ENCODE results near the gene RSPH1. TPM values are rescaled to one million over a fixed set of nuclear protein-coding genes. Genes with fewer than 3 reads are reported as not detected.
A peak's percentile ranks its signal among the peaks of the same experiment; 100 is the strongest.

The RSPH1 gene
- total RNA-seq = 1 to 10 TPM in 1 of 3 donors, under 1 TPM in 2; 0.48 to 2.3 (median 0.88) TPM

DNA sequence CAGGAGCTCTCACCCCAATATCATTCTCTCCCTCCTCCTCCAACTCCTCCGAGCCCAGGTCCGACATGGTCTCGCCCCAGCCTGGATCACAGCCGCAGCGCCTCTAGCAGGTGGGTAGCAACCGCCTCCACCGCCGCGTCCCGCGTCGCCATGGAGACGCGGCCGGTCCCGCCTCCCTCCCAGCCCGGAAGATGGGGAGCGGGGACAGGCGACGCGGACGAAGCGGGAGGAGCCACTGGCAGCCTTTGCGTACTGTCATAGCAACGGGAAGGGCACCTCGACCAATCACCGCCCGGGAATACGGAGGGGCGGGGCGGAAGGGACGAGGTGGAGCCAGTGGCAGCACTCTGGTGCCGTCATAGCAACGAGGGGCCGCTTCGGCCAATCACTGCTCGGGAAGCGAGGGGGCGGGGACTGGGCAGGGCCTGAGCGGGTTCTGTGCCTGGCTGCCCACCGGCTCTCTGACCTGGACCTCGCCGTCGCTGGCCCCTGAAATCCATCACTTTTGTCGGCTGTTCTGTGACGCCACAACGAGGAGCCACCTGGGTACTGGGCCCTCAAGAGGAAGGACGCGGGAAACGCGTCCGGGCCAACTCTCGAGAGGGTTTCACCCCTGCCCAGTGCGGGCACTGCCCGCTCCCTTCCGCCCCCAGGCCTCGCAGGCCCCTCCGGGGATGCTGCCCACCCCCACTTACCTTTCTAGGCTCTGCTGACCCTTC, at the start of gene RSPH1:
RSPH1 (minus strand) TSS at position 105 of the 719 bp plus-strand sequence; CDS start at position 67, 38 bp downstream.
- H3K4me1 ChIP-seq = no peaks in the 10 kb centered on the region
- TF ChIP-seq, protein P1, sequence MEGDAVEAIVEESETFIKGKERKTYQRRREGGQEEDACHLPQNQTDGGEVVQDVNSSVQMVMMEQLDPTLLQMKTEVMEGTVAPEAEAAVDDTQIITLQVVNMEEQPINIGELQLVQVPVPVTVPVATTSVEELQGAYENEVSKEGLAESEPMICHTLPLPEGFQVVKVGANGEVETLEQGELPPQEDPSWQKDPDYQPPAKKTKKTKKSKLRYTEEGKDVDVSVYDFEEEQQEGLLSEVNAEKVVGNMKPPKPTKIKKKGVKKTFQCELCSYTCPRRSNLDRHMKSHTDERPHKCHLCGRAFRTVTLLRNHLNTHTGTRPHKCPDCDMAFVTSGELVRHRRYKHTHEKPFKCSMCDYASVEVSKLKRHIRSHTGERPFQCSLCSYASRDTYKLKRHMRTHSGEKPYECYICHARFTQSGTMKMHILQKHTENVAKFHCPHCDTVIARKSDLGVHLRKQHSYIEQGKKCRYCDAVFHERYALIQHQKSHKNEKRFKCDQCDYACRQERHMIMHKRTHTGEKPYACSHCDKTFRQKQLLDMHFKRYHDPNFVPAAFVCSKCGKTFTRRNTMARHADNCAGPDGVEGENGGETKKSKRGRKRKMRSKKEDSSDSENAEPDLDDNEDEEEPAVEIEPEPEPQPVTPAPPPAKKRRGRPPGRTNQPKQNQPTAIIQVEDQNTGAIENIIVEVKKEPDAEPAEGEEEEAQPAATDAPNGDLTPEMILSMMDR (IDR thresholded peaks at IDR 0.05) = peak in 1 of 3 donors; percentile 2
- TF ChIP-seq POLR2A (IDR thresholded peaks at IDR 0.05) = peak; percentile 79
- TF ChIP-seq POLR2AphosphoS5 (IDR thresholded peaks at IDR 0.05) = peak; percentile 29 to 92 (median 56)
- no peaks in the 10 kb centered on the region for H3K9me3 ChIP-seq
- no peaks in the 10 kb centered on the region for H3K27me3 ChIP-seq
- peak within 1 kb of the TSS; percentile 96 to 97 for H3K27ac ChIP-seq
- peak; percentile 100 for DNase-seq (ENCODE audit: low spot score in 2 of 2)
- intact Hi-C loops (cut with DNase I; ENCODE audit: low total_unique reads) = no loop called here
- no peaks in the 10 kb centered on the region for H3K36me3 ChIP-seq
- peak within 1 kb of the TSS; percentile 61 to 87 (median 74) for H3K4me3 ChIP-seq

DNA sequence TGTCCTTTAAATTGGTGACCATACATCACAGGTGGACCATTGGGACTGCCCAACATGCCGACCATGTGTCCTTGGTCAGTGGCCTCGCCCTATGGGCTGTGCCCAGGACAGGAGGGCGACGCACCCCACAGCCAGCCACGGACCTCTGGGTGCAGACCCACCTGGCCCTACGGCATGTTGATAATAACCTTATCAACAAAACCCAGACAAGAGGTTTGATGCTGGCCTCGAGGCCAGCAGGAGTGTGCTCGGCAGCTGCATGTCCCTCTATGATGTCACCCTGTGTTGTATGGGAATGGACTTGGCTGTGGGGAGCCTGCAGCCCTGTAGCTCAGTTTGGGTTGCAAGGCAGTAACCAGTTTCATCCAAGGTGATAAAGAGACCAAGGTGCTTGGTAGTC, 49.7 kb upstream of the RSPH1 start:
- H3K4me1 ChIP-seq = no peaks in the 10 kb centered on the region
- no peak for DNase-seq (ENCODE audit: low spot score in 2 of 2)
- no peaks in the 10 kb centered on the region for H3K27me3 ChIP-seq
- no peaks in the 10 kb centered on the region for H3K36me3 ChIP-seq
- TF ChIP-seq, protein P1 (IDR thresholded peaks at IDR 0.05) = no peak
- no peak for TF ChIP-seq POLR2AphosphoS5 (IDR thresholded peaks at IDR 0.05)
- no peak for TF ChIP-seq POLR2A (IDR thresholded peaks at IDR 0.05)
- no peak overlapping the region for H3K4me3 ChIP-seq
- no peaks in the 10 kb centered on the region for H3K9me3 ChIP-seq
- intact Hi-C loops (cut with DNase I; ENCODE audit: low total_unique reads) = no loop called here
- H3K27ac ChIP-seq = no peak overlapping the region

DNA sequence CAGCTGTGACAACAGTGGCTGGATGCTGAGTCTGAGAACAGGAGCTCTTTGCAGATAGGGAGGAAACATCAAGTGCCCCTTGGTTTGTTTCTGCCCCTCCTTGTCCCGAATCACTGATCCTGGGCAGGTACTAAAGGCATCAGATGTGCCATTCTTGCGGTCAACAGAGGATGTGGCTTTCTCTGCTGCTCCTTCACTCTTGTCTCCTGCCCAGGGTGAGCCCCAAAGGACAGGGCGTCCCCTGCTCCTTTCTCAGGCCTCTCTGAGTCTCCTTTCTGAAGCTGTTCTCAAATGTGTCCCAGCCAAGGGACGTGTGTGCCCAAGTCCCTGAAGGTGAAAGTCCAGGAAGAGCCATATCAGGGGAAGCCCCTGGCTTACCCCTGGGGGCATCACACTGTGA, 49.3 kb upstream of the RSPH1 start:
- no peaks in the 10 kb centered on the region for H3K9me3 ChIP-seq
- H3K4me3 ChIP-seq = no peak overlapping the region
- H3K27me3 ChIP-seq = no peaks in the 10 kb centered on the region
- H3K27ac ChIP-seq = no peak overlapping the region
- DNase-seq (ENCODE audit: low spot score in 2 of 2) = no peak
- intact Hi-C loops (cut with DNase I; ENCODE audit: low total_unique reads) = no loop called here
- TF ChIP-seq, protein P1 (IDR thresholded peaks at IDR 0.05) = no peak
- TF ChIP-seq POLR2A (IDR thresholded peaks at IDR 0.05) = no peak
- TF ChIP-seq POLR2AphosphoS5 (IDR thresholded peaks at IDR 0.05) = no peak
- H3K36me3 ChIP-seq = no peaks in the 10 kb centered on the region
- no peaks in the 10 kb centered on the region for H3K4me1 ChIP-seq

DNA sequence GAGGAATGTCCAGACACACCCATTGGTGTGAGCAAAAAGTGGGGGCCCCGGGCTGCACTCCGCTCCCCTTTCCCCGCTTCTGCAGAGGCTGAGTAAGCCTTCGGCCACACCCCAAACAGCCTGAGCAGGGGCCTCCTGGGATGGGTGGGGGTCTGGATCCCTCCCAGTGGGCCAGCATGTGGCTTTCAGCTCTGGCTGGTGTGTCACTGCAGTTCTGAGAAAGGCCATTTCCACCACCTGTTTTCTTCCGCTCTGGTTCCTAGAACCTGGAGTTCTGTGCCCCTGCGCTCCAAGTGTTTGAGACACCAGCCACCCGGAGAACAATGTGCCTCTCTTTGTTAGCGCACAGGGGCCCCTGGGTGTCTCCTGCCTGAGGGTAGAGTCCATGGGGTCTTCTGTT, 48.5 kb upstream of the RSPH1 start:
- intact Hi-C loops (cut with DNase I; ENCODE audit: low total_unique reads) = no loop called here
- Histone ChIP-seq H3K36me3 (no peaks in the 10 kb centered on the region), H3K4me1 (no peaks in the 10 kb centered on the region), H3K9me3 (no peaks in the 10 kb centered on the region), H3K27me3 (no peaks in the 10 kb centered on the region), H3K27ac (no peak overlapping the region), H3K4me3 (no peak overlapping the region)
- no peak for DNase-seq (ENCODE audit: low spot score in 2 of 2)
- TF ChIP-seq POLR2A (IDR thresholded peaks at IDR 0.05) (no peak), POLR2AphosphoS5 (IDR thresholded peaks at IDR 0.05) (no peak)
- TF ChIP-seq, protein P1 (IDR thresholded peaks at IDR 0.05) = no peak

DNA sequence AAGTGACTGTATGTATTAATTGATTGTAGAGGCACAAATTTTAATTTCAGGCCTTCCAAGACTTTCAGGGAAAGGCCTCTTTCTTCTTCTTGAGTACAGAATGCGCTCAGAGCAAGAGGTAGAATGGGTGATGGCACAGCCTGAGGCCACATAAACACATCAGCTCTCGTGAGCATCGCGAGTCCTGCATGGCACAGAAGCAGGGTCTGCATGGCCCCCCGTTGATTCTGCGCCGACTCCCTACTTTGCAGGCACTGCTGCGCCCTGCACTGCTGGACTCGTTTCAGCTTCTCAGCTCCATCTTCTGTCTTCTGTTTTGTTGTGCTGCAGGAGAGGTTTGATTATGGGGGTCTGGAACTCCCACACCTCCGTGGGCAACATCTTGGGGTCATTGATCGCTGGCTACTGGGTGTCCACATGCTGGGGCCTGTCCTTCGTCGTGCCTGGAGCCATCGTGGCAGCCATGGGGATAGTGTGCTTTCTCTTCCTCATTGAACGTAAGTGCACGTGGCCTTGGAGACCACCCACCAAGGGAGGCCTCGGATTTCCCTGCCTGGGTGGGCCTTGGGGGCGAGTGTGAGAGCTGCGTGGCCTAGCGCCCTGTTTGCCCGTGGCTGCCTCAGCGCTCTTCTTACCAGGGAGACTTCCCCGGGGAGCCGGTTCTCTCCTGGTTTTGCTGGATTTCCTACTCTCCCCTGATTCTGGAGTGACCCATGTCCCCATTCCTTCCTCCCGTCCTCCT, 47.3 kb upstream of the RSPH1 start:
- no peaks in the 10 kb centered on the region for H3K36me3 ChIP-seq
- intact Hi-C loops (cut with DNase I; ENCODE audit: low total_unique reads) = no loop called here
- no peak for DNase-seq (ENCODE audit: low spot score in 2 of 2)
- no peaks in the 10 kb centered on the region for H3K9me3 ChIP-seq
- H3K27me3 ChIP-seq = no peaks in the 10 kb centered on the region
- TF ChIP-seq, protein P1 (IDR thresholded peaks at IDR 0.05) = no peak
- TF ChIP-seq POLR2A (IDR thresholded peaks at IDR 0.05) (no peak), POLR2AphosphoS5 (IDR thresholded peaks at IDR 0.05) (no peak)
- no peak overlapping the region for H3K27ac ChIP-seq
- no peaks in the 10 kb centered on the region for H3K4me1 ChIP-seq
- H3K4me3 ChIP-seq = no peak overlapping the region
